Activated naive CD4-positive, alpha-beta T cell treated with anti-CD3 and anti-CD28 coated beads for 36 hours (primary cell): ENCODE measurements around the gene MAT2A. TPM values are rescaled to one million over a fixed set of nuclear protein-coding genes. Genes with fewer than 3 reads are reported as not detected.

Experiments
- CTCF ChIA-PET: fragments of 350-600 bp; sonication (Branson Sonifier 250); formaldehyde crosslinking; loops from one replicate; lab custom pipeline; 2021; ENCODE audit warnings: antibody characterized with exemption; lab: Charles Lee
- DNase-seq: peaks from one replicate; pipeline ENCODE4 v3.0.0-alpha.2; 2020
- H3K27ac Mint-ChIP-seq: one replicate; pipeline ENCODE4 v1.8.0; 2021; ENCODE audit warnings: mild to moderate bottlenecking, mixed read lengths
- H3K27me3 Mint-ChIP-seq: one replicate; pipeline ENCODE4 v1.8.0; 2021; ENCODE audit warnings: low read depth, mixed read lengths
- H3K36me3 Mint-ChIP-seq: one replicate; pipeline ENCODE4 v1.8.0; 2021; ENCODE audit warnings: low read depth, mixed read lengths
- H3K4me1 Mint-ChIP-seq: one replicate; pipeline ENCODE4 v1.8.0; 2021; ENCODE audit warnings: low read depth, mixed read lengths
- H3K4me3 Mint-ChIP-seq: one replicate; pipeline ENCODE4 v1.8.0; 2021; ENCODE audit warnings: mild to moderate bottlenecking, moderate library complexity, mixed read lengths
- H3K9me3 Mint-ChIP-seq: one replicate; pipeline ENCODE4 v1.8.0; 2021; ENCODE audit warnings: mixed read lengths
- intact Hi-C: fragments of 100-400 bp; cut with micrococcal nuclease; formaldehyde crosslinking; loops from one replicate; pipeline ENCODE4 v1.15.1; 2023
- total RNA-seq, 2 experiments: library from RNA; stranded (reverse); gene quantifications; one replicate each; pipeline ENCODE4 v1.2.3, GENCODE V29; 2021

The MAT2A gene
- total RNA-seq, 2 experiments from 2014 or later: 221 to 228 TPM

DNA sequence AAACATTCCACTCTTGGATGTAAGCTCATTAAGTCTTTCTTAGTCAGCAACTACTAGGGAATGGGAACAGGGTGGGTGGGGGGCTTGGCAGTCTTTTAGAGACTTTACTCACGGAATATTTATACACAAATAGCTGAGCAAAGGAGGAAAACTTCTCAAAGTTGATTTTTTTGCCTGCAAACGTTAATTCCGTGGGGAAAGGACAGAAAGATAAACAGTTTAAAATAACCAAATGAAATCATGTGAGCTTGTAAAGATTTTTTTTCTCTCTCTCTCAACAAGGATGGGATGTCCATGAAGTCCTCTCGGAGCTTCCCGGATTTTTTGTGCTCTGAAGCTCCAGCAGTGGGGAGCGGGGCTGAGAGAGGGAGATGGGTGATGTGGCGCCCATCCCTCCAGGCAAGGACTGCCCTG, 32.2 kb upstream of the MAT2A start:
- intact Hi-C loops: no loop called here
- Mint-ChIP-seq H3K4me3 (no peak overlapping the region), H3K27me3 (no peaks in the 10 kb centered on the region), H3K9me3 (no peaks in the 10 kb centered on the region), H3K36me3 (no peaks in the 10 kb centered on the region), H3K4me1 (no peaks in the 10 kb centered on the region), H3K27ac (no peak overlapping the region)
- DNase-seq: no peak
- CTCF ChIA-PET: interaction anchor here (0.5 kb wide), 1 partner anchor 21 kb away, joined by 3 read pairs; no protein-coding TSS in a partner anchor

GRCh38 chr2:85511008-85511811, 27.8 kb upstream of the MAT2A start:
- CTCF ChIA-PET: interaction anchor here (1.1 kb wide), 1 partner anchor 9 kb away, joined by 3 read pairs; no protein-coding TSS in a partner anchor
- no peak overlapping the region for H3K27ac Mint-ChIP-seq
- H3K36me3 Mint-ChIP-seq: no peaks in the 10 kb centered on the region
- H3K4me3 Mint-ChIP-seq: no peak overlapping the region
- no peak for DNase-seq
- no peaks in the 10 kb centered on the region for H3K27me3 Mint-ChIP-seq
- intact Hi-C loops: no loop called here
- no peaks in the 10 kb centered on the region for H3K4me1 Mint-ChIP-seq
- H3K9me3 Mint-ChIP-seq: no peaks in the 10 kb centered on the region

DNA sequence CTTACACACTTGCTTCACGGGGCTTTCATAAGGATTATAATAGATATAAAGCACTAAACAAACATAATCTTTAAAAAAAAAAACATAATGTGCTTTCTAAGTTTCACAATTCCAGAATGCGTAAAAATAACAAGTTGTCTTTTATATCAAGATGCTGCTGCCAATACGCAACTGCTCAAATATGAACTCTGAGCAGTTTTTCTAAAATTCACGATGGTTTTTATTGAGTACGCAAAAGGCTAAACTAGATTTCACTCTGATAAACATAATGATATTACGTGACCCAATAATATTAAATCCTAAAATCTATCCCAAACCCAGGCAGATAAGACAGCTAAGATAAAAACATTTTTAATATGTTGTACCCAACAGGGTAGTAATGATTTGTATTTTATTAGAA, 24.6 kb upstream of the MAT2A start:
- Mint-ChIP-seq H3K4me1 (no peaks in the 10 kb centered on the region), H3K4me3 (no peak overlapping the region), H3K36me3 (no peaks in the 10 kb centered on the region), H3K9me3 (no peaks in the 10 kb centered on the region), H3K27me3 (no peaks in the 10 kb centered on the region), H3K27ac (no peak overlapping the region)
- DNase-seq: no peak
- intact Hi-C loops: no loop called here
- CTCF ChIA-PET: no interaction called here

- H3K4me1 Mint-ChIP-seq: no peaks in the 10 kb centered on the region
- H3K27me3 Mint-ChIP-seq: no peaks in the 10 kb centered on the region
- intact Hi-C loops: no loop called here
- H3K9me3 Mint-ChIP-seq: no peaks in the 10 kb centered on the region
- no peak overlapping the region for H3K27ac Mint-ChIP-seq
- no peak overlapping the region for H3K4me3 Mint-ChIP-seq
- DNase-seq: no peak
- CTCF ChIA-PET: no interaction called here
- H3K36me3 Mint-ChIP-seq: no peaks in the 10 kb centered on the region
Observed at GRCh38 chr2:85516653-85517389, 22.1 kb upstream of the MAT2A start.

DNA sequence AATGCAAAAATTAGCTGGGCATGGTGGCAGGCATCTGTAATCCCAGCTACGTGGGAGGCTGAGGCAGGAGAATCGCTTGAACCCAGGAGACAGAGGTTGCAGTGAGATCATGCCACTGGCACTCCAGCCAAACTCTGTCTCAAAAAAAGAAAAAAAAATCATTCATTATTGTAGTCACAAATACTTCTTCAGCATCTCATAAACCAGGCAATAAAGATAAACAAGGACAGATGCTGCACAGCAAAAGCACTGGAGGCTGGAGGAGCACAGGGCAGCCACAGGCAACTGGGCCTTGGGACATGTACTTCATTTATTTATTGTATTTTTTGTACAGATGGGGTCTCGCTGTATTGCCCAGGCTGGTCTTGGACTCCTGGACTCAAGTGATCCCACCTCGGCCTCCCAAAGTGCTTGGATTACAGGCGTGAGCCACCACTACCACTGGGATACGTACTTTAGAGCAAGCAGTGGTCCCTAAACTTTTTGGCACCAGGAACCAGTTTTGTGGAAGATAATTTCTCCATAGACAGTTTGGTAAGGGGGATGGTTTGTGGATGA, 16.8 kb upstream of the MAT2A start:
- no peak overlapping the region for H3K4me3 Mint-ChIP-seq
- no peaks in the 10 kb centered on the region for H3K36me3 Mint-ChIP-seq
- intact Hi-C loops: no loop called here
- H3K9me3 Mint-ChIP-seq: no peaks in the 10 kb centered on the region
- H3K27me3 Mint-ChIP-seq: no peaks in the 10 kb centered on the region
- DNase-seq: no peak
- CTCF ChIA-PET: no interaction called here
- H3K27ac Mint-ChIP-seq: no peak overlapping the region
- H3K4me1 Mint-ChIP-seq: peaks cover 3% of the 10 kb centered on the region

- no peak overlapping the region for H3K27ac Mint-ChIP-seq
- H3K27me3 Mint-ChIP-seq: no peaks in the 10 kb centered on the region
- intact Hi-C loops: no loop called here
Observed at GRCh38 chr2:85523062-85523902, 15.7 kb upstream of the MAT2A start.

GRCh38 chr2:85523903-85524335, 15.0 kb upstream of the MAT2A start:
- intact Hi-C loops: no loop called here
- Mint-ChIP-seq H3K9me3 (no peaks in the 10 kb centered on the region), H3K4me3 (no peak overlapping the region), H3K27ac (no peak overlapping the region), H3K36me3 (no peaks in the 10 kb centered on the region), H3K4me1 (peaks cover 3% of the 10 kb centered on the region), H3K27me3 (no peaks in the 10 kb centered on the region)
- DNase-seq: no peak
- CTCF ChIA-PET: interaction anchor here (1.1 to 1.4 kb wide), 2 partner anchors 13 to 103 kb away, joined by 3 to 4 read pairs; no protein-coding TSS in a partner anchor

More at GRCh38 chr2:85523062-85523902, 15.7 kb upstream of the MAT2A start:
- Mint-ChIP-seq H3K36me3 (no peaks in the 10 kb centered on the region), H3K9me3 (no peaks in the 10 kb centered on the region), H3K4me1 (peaks cover 3% of the 10 kb centered on the region), H3K4me3 (no peak overlapping the region)
- DNase-seq: no peak
- CTCF ChIA-PET: interaction anchor here (1.1 to 1.4 kb wide), 2 partner anchors 14 to 102 kb away, joined by 3 to 4 read pairs; no protein-coding TSS in a partner anchor

- Mint-ChIP-seq H3K36me3 (no peaks in the 10 kb centered on the region), H3K4me1 (peaks cover 3% of the 10 kb centered on the region), H3K27ac (no peak overlapping the region), H3K27me3 (no peaks in the 10 kb centered on the region), H3K4me3 (no peak overlapping the region), H3K9me3 (no peaks in the 10 kb centered on the region)
- DNase-seq: no peak
- CTCF ChIA-PET: interaction anchor here (1.1 to 1.4 kb wide), 2 partner anchors 12 to 103 kb away, joined by 3 to 4 read pairs; no protein-coding TSS in a partner anchor
- intact Hi-C loops: no loop called here
Observed at GRCh38 chr2:85524336-85524908, 14.5 kb upstream of the MAT2A start.

GRCh38 chr2:85525029-85525428, 13.9 kb upstream of the MAT2A start:
- H3K27me3 Mint-ChIP-seq: no peaks in the 10 kb centered on the region
- intact Hi-C loops: no loop called here
- CTCF ChIA-PET: no interaction called here

GRCh38 chr2:85525567-85525966, 13.4 kb upstream of the MAT2A start:
- no peaks in the 10 kb centered on the region for H3K36me3 Mint-ChIP-seq
- CTCF ChIA-PET: interaction anchor here (0.7 kb wide), 1 partner anchor 383 kb away, joined by 3 read pairs; no protein-coding TSS in a partner anchor
- H3K4me1 Mint-ChIP-seq: peaks cover 3% of the 10 kb centered on the region
- intact Hi-C loops: no loop called here
- H3K27me3 Mint-ChIP-seq: no peaks in the 10 kb centered on the region
- DNase-seq: no peak
- H3K9me3 Mint-ChIP-seq: no peaks in the 10 kb centered on the region
- H3K27ac Mint-ChIP-seq: no peak overlapping the region
- no peak overlapping the region for H3K4me3 Mint-ChIP-seq

More at GRCh38 chr2:85525029-85525428, 13.9 kb upstream of the MAT2A start:
- H3K4me1 Mint-ChIP-seq: peaks cover 3% of the 10 kb centered on the region
- H3K27ac Mint-ChIP-seq: no peak overlapping the region
- H3K9me3 Mint-ChIP-seq: no peaks in the 10 kb centered on the region
- H3K4me3 Mint-ChIP-seq: no peak overlapping the region
- DNase-seq: no peak
- H3K36me3 Mint-ChIP-seq: no peaks in the 10 kb centered on the region

DNA sequence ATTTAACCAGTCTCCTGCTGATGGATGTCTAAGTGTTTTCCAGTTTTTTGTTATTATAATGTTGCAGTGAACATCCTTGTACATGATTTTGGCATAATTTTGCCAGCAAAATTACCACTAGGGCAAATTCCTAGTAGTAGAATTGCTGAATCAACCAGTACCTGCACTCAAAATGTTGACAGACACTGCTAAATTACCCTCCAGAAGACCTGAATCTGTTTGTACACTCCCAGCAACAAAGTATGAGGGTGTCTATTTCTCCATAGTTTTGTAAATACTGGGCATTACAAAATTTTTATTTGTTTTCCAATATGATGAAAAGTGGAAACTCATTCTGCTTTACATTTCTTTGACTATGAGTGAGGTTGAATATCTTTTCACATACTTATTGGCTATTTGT, 11.2 kb upstream of the MAT2A start:
- DNase-seq: no peak
- H3K9me3 Mint-ChIP-seq: no peaks in the 10 kb centered on the region
- no peak overlapping the region for H3K4me3 Mint-ChIP-seq
- no peaks in the 10 kb centered on the region for H3K36me3 Mint-ChIP-seq
- no peaks in the 10 kb centered on the region for H3K27me3 Mint-ChIP-seq
- no peak overlapping the region for H3K27ac Mint-ChIP-seq
- intact Hi-C loops: no loop called here
- CTCF ChIA-PET: no interaction called here
- peaks cover 3% of the 10 kb centered on the region for H3K4me1 Mint-ChIP-seq
